GM23248 (cell line): ENCODE measurements around the gene RASGEF1C. TPM values are rescaled to one million over a fixed set of nuclear protein-coding genes. Genes with fewer than 3 reads are reported as not detected.

Source experiments
- DNase-seq: peaks from one replicate; pipeline ENCODE4 v3.0.0-alpha.2; 2015
- H2AFZ ChIP-seq: fragments of 200-600 bp; sonication (generic); 2 replicates; pipeline ENCODE4 v1.6.1; 2016; ENCODE audit warnings: antibody characterized with exemption
- H3F3A ChIP-seq: fragments of 200-600 bp; sonication (generic); 2 replicates; pipeline ENCODE4 v1.6.1; 2016; ENCODE audit warnings: mild to moderate bottlenecking, antibody characterized with exemption, mixed run types; ENCODE audit not compliant: insufficient read depth
- H3K27ac ChIP-seq: fragments of 200-600 bp; sonication (generic); 2 replicates; pipeline ENCODE4 v1.5.1; 2016; ENCODE audit warnings: mild to moderate bottlenecking
- H3K27me3 ChIP-seq: fragments of 200-600 bp; sonication (generic); replicated peaks from 2 replicates; pipeline ENCODE4 v1.6.1; 2016; ENCODE audit warnings: mild to moderate bottlenecking; ENCODE audit not compliant: insufficient read depth
- H3K36me3 ChIP-seq: fragments of 200-600 bp; sonication (generic); 2 replicates; pipeline ENCODE4 v1.6.1; 2016; ENCODE audit warnings: low read depth, mild to moderate bottlenecking
- H3K4me1 ChIP-seq: fragments of 200-600 bp; sonication (generic); 2 replicates; pipeline ENCODE4 v1.6.1; 2016; ENCODE audit warnings: mild to moderate bottlenecking; ENCODE audit not compliant: insufficient read depth
- H3K4me2 ChIP-seq: fragments of 200-600 bp; sonication (generic); one replicate; pipeline ENCODE4 v1.6.1; 2016; ENCODE audit warnings: mild to moderate bottlenecking; ENCODE audit not compliant: unreplicated experiment
- H3K4me3 ChIP-seq: fragments of 200-600 bp; sonication (generic); 2 replicates; pipeline ENCODE4 v1.5.1; 2016; ENCODE audit warnings: mild to moderate bottlenecking
- H3K79me2 ChIP-seq: fragments of 200-600 bp; sonication (generic); 2 replicates; pipeline ENCODE4 v1.6.1; 2016; ENCODE audit warnings: mild to moderate bottlenecking; ENCODE audit not compliant: insufficient read depth
- H3K9ac ChIP-seq: fragments of 200-600 bp; sonication (generic); 2 replicates; pipeline ENCODE4 v1.6.1; 2016; ENCODE audit warnings: mild to moderate bottlenecking
- H3K9me2 ChIP-seq: fragments of 200-600 bp; sonication (generic); 2 replicates; pipeline ENCODE4 v1.6.1; 2016; ENCODE audit warnings: mixed run types, mild to moderate bottlenecking, moderate library complexity; ENCODE audit not compliant: insufficient read depth
- H3K9me3 ChIP-seq: fragments of 200-600 bp; sonication (generic); one replicate; pipeline ENCODE4 v1.6.1; 2017; ENCODE audit warnings: low read depth
- H4K20me1 ChIP-seq: fragments of 200-600 bp; sonication (generic); 2 replicates; pipeline ENCODE4 v1.6.0; 2016; ENCODE audit not compliant: insufficient read depth
- EZH2 ChIP-seq: fragments of 200-600 bp; sonication (generic); IDR thresholded peaks from 2 replicates; pipeline ENCODE4 v1.6.1; 2018; ENCODE audit warnings: antibody characterized with exemption, mild to moderate bottlenecking; ENCODE audit not compliant: insufficient read depth, poor library complexity, severe bottlenecking
- EZH2phosphoT487 ChIP-seq: fragments of 200-600 bp; sonication (generic); IDR thresholded peaks from 2 replicates; pipeline ENCODE4 v1.6.1; 2018; ENCODE audit warnings: antibody characterized with exemption, moderate library complexity, mild to moderate bottlenecking, low read depth; ENCODE audit not compliant: insufficient read depth
- WGBS, 2 experiments: methylation state at CpG; one replicate each; pipeline ENCODE4 v1.1.6; 2015 to 2017; ENCODE audit warnings: low lambda C conversion rate in 2 of 2, low coverage in 1 of 2; ENCODE audit errors: missing lambda C conversion rate in 2 of 2; 5-methylcytosine and 5-hydroxymethylcytosine counted together
- in situ Hi-C: fragments of 300-500 bp; cut with MboI; formaldehyde crosslinking; loops from 2 replicates; pipeline ENCODE4 v1.15.0; 2020
- polyA plus RNA-seq: library from polyadenylated mRNA; unstranded; fragments of >200 nt; fragmentation: Nextera tagmentation; extraction: Ambion mirVana; gene quantifications from 2 replicates; pipeline ENCODE4 v1.2.1, GENCODE V29; 2016
- total RNA-seq: library from RNA; depleted of rRNA; stranded (reverse); fragments of >200 nt; shearing (Covaris generic); gene quantifications from 2 replicates; pipeline ENCODE4 v1.2.3, GENCODE V29; 2014

RASGEF1C gene
- total and polyA plus RNA-seq, 2 experiments from 2014 or later, result not detected

GRCh38 chr5:180086816-180087399, 122.1 kb downstream of the RASGEF1C start:
- no peak overlapping the region for H3K9ac ChIP-seq
- no peaks in the 10 kb centered on the region for H3F3A ChIP-seq
- no peaks in the 10 kb centered on the region for H3K4me1 ChIP-seq
- H4K20me1 ChIP-seq, result no peaks in the 10 kb centered on the region
- H3K4me3 ChIP-seq, result no peak overlapping the region
- H3K27me3 ChIP-seq, result no peaks in the 10 kb centered on the region
- no peak overlapping the region for H2AFZ ChIP-seq
- H3K9me3 ChIP-seq, result no peaks in the 10 kb centered on the region
- no peaks in the 10 kb centered on the region for H3K9me2 ChIP-seq
- 59 to 61% methylated on average over 11 of the region's 11 CpGs for WGBS, 2 experiments
- H3K79me2 ChIP-seq, result no peaks in the 10 kb centered on the region
- in situ Hi-C loops, result no loop called here
- no peaks in the 10 kb centered on the region for H3K36me3 ChIP-seq
- no peak overlapping the region for H3K4me2 ChIP-seq
- no peak for TF ChIP-seq EZH2
- TF ChIP-seq EZH2phosphoT487, result no peak
- no peak overlapping the region for H3K27ac ChIP-seq
- DNase-seq, result no peak

GRCh38 chr5:180085837-180086236, 123.2 kb downstream of the RASGEF1C start:
- in situ Hi-C loops, result no loop called here
- H3K4me3 ChIP-seq, result no peak overlapping the region
- H3K9ac ChIP-seq, result no peak overlapping the region
- H3K9me3 ChIP-seq, result no peaks in the 10 kb centered on the region
- TF ChIP-seq EZH2 (no peak), EZH2phosphoT487 (no peak)
- H3K27me3 ChIP-seq, result no peaks in the 10 kb centered on the region
- H3K4me1 ChIP-seq, result no peaks in the 10 kb centered on the region
- no peaks in the 10 kb centered on the region for H3K9me2 ChIP-seq
- no peak overlapping the region for H3K4me2 ChIP-seq
- no peak overlapping the region for H2AFZ ChIP-seq
- H3F3A ChIP-seq, result no peaks in the 10 kb centered on the region
- no peak for DNase-seq
- no peaks in the 10 kb centered on the region for H3K79me2 ChIP-seq
- 46 to 57% methylated on average over 7 of the region's 7 CpGs for WGBS, 2 experiments
- no peak overlapping the region for H3K27ac ChIP-seq
- no peaks in the 10 kb centered on the region for H3K36me3 ChIP-seq
- H4K20me1 ChIP-seq, result no peaks in the 10 kb centered on the region

GRCh38 chr5:180084638-180085561, 124.1 kb downstream of the RASGEF1C start:
- Histone ChIP-seq H3K4me1 (no peaks in the 10 kb centered on the region), H3K27me3 (no peaks in the 10 kb centered on the region), H3K4me3 (no peak overlapping the region), H3K9ac (no peak overlapping the region), H3K9me3 (no peaks in the 10 kb centered on the region), H3F3A (no peaks in the 10 kb centered on the region), H3K36me3 (no peaks in the 10 kb centered on the region), H3K27ac (no peak overlapping the region), H2AFZ (no peak overlapping the region), H4K20me1 (no peaks in the 10 kb centered on the region), H3K79me2 (no peaks in the 10 kb centered on the region), H3K4me2 (no peak overlapping the region), H3K9me2 (no peaks in the 10 kb centered on the region)
- in situ Hi-C loops, result no loop called here
- no peak for TF ChIP-seq EZH2phosphoT487
- no peak for TF ChIP-seq EZH2
- no peak for DNase-seq
- 40 to 43% methylated on average over 13 of the region's 13 CpGs for WGBS, 2 experiments

GRCh38 chr5:180083529-180084060, 125.4 kb downstream of the RASGEF1C start:
- no peaks in the 10 kb centered on the region for H3K27me3 ChIP-seq
- H3K4me3 ChIP-seq, result no peak overlapping the region
- no peaks in the 10 kb centered on the region for H4K20me1 ChIP-seq
- no peak overlapping the region for H2AFZ ChIP-seq
- H3K9me2 ChIP-seq, result no peaks in the 10 kb centered on the region
- no peaks in the 10 kb centered on the region for H3K79me2 ChIP-seq
- in situ Hi-C loops, result no loop called here
- H3K4me2 ChIP-seq, result no peak overlapping the region
- H3K9ac ChIP-seq, result no peak overlapping the region
- no peaks in the 10 kb centered on the region for H3K4me1 ChIP-seq
- H3K27ac ChIP-seq, result no peak overlapping the region
- no peaks in the 10 kb centered on the region for H3K9me3 ChIP-seq
- DNase-seq, result no peak
- H3K36me3 ChIP-seq, result no peaks in the 10 kb centered on the region
- H3F3A ChIP-seq, result no peaks in the 10 kb centered on the region
- 37 to 46% methylated on average over 10 of the region's 10 CpGs for WGBS, 2 experiments
- TF ChIP-seq EZH2, result no peak
- TF ChIP-seq EZH2phosphoT487, result no peak
